ENCODE measurements around the gene RELT.

Gene RELT

GRCh38 chr11:73376160-73376802 lies at the start of gene RELT:
TSS of gene RELT (plus strand) at chr11:73376399. CDS start at chr11:73389137, 12,738 bp downstream.
- peak; percentile 96 for DNase-seq

GRCh38 chr11:73326929-73327811 lies 49.0 kb upstream of the RELT start:
- DNase-seq: peak; percentile 34

GRCh38 chr11:73327812-73328364 lies 48.3 kb upstream of the RELT start:
- no peak for DNase-seq

DNA sequence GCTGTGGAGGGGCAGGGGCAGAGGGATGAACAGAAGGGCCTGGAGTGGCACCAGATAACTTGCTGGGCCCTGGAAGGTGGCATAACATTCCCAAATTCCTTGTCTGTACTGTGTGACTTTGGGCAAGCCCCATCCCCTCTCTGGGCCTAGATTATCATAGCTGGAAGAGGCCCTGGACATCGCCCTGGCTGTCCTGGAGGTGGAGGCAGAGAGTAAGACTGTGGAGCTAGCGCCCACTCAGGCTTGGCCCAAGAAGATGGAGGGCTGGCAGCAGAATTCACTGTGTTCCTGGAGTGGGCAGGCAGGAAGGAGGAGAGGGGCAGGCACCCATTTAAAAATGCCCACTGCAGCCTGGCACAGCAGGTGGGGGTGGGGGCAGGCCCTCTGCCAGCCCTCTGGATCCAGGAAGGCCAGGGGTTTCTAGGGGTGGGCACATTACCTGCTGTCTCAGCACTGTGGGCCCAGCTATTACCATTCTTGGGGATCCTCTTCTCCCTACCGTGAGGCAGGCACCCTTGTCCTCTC lies 45.6 kb upstream of the RELT start:
- DNase-seq: peak; percentile 37

- DNase-seq: peak; percentile 41
Measured at GRCh38 chr11:73331138-73331916, 44.9 kb upstream of the RELT start.

DNA sequence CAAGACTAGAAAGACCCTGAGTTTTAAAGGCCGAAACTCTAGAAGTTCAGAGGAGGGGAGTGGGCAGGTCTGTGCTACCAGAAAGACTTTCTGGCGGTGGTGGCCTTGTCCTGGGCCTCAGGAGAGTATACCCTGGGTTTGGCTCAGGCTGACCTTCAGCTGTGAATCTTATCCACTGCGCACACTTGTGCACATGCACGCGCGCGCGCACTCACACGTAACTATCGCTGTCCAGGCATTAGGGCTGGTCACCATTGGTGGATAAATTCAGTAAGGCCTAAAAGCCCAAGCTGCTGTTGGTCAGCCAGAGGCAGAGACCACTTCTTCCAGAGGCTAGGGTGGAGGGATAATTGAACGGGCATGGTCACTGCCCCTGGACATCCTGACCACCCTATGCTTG lies 43.0 kb upstream of the RELT start:
- DNase-seq: no peak

DNA sequence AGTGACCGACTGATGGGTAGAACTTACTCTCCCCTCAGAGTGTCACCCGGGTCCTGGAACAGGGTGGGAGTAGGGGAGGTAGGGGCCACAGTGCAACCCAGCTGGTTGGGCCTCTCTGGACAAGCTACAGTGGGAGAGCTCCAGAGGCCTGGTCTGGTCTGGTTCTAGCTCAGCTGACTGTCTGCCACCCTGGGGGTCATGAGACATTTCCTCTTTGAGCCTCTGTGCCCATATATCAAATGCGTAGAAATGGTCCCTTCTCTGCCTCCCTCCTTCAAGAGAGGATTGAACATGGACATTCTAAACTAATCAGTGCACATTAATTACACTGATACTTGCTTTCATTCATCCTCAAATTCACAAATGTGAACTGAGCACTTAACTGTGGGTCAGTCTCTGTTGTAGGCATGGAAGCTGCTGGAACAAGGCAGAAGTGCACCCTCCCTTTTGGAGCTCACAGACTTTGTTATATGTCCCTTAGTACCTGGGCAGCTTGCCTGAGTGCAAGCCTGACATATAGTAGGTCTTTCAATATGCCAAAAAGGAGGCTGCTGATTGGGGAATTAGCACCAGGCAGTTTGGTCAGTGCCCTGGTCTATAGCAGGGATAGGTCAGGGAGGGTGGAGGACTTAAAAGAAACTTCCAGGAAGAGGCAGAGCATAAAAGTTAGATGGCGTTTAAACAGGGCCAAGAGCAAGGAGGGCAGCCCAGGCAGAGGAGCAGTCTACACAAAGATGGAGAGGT lies 42.4 kb upstream of the RELT start:
- no peak for DNase-seq

DNA sequence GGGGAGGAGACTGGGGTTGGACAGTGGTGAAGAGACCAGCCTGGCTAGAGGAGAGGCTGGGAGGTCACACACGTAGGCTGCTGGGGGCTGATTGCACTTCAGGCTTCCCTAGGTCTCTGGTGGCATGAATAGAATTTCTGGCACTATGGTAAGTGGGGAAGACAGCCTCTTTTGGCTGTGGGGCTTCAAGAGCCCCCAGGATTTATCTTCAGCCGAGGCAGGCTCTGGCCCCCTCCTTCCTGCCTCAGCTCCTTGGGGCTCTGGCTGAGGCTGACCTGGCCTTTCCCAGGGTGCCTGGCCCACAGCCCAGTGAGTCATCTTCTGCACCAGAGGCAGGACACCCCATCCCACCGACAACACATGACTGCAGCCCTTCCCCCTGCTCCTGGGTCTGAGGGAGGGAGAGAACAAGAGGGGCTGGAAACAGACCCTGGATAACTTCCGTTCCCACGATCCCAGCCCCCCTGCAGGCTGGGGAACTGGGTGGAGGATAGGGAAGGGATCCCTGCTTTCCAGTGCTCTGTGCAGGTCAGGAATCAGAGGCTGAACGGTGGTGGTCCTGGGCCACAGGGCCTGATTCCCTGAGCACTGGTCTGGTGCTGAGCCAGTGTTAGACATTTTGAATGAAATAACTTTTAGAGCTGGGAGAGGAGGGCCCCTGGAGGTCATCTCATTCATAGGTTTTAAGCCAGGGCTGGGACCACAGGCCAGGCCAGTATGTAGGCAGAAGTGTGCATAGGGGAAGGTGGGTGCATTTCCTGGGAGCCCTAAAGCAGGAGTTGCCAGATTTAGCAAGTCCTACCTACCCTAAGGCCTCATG lies 41.6 kb upstream of the RELT start:
- peak; percentile 37 for DNase-seq

- peak; percentile 79 for DNase-seq
Measured at GRCh38 chr11:73335204-73335923, 40.8 kb upstream of the RELT start.

GRCh38 chr11:73337846-73338245 lies 38.4 kb upstream of the RELT start:
- DNase-seq: no peak

DNA sequence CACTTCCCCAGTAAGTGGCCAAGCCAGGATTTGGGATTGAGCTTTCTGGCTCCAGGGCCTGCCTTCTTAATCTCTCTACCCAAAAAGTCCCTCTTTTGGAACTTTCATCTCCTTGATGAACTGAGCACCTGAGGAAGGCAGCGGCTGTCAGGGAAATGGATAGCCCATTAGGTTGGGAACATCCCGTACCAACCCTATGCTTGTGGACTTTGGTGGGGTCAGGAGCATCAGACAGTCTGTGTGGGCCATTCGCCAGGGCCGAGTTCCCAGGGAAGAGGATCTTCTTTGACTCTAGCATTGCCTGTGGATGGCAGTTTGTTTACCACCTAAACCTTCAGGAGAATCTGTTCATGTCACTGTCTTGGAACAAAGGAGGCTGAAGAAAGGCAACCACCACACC lies 37.9 kb upstream of the RELT start:
- DNase-seq: no peak

DNA sequence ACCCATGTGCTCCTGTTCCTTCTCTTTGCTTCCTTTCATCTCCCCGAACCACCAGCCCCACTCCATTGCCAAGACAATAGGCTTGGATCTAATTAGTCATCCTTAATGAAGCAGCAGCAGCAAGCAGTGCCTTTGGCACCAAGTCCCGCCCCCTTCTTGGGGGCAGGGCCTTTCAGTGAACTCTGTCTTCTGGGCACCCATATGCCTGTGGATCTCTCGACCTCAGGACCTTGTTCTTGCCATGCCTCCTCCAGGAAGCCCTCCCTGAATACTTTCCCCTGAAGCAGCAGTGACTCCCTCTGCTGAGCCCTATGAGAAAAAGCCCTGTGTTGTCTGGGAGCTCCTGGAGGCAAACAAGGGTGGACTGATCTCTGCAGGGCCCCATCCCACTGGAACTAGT lies 36.0 kb upstream of the RELT start:
- DNase-seq: peak; percentile 34

DNA sequence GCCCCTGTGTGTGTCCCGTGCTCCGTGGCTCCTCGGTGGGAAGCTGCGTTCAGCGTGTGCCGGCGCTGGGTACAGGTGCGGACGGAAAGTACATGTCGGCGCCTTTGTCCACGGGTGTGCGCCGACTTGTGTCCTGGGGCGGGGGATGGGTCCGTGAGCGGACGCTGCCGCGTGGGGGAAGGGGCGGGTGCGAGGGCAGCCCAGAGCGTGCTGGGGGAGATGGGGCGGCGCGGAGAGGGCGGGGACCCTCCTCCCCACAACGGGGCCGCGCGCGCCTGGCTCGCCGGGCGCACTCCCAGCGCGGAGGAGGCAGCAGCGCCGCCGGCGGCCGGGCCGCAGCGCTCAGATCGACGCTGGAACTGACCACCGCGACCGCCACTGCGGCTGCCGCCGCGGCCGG lies 33.6 kb upstream of the RELT start:
- DNase-seq: peak; percentile 73

- peak; percentile 58 for DNase-seq
Measured at GRCh38 chr11:73343076-73343873, 32.9 kb upstream of the RELT start.

- peak; percentile 66 for DNase-seq
Measured at GRCh38 chr11:73344191-73344607, 32.0 kb upstream of the RELT start.

DNA sequence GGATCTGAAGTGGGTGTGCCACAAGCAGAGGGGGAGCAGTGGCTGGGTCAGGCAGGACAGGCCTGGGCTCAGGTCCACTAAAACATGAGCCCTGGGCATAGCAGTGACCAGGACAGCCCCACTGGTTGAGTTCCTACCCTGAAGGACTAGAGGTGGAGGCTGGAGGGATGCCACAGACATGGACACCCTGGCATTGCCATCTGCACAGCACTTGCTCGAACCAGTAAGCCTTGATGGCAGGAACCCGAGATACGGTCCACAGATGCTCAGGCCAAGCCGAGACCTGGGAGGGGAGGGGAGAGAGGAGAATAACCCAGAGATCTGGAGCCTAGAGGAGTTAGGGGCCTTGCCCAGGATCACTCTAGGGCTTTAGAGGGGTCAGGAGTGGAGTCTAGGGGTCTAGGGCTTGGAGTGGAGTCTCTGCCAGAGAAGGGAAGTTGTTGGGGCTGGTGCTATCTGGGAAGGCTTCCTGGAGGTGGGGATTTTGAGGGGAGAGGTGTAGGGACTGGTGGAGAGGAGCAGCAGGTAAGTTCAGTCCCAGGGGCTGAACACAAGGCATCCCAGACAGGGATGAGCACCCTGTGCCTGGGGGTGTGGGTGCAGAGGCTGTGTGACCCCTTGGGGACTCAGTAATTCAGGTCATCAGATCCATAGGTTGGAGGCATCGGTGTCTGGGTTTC lies 30.6 kb upstream of the RELT start:
- DNase-seq: no peak

DNA sequence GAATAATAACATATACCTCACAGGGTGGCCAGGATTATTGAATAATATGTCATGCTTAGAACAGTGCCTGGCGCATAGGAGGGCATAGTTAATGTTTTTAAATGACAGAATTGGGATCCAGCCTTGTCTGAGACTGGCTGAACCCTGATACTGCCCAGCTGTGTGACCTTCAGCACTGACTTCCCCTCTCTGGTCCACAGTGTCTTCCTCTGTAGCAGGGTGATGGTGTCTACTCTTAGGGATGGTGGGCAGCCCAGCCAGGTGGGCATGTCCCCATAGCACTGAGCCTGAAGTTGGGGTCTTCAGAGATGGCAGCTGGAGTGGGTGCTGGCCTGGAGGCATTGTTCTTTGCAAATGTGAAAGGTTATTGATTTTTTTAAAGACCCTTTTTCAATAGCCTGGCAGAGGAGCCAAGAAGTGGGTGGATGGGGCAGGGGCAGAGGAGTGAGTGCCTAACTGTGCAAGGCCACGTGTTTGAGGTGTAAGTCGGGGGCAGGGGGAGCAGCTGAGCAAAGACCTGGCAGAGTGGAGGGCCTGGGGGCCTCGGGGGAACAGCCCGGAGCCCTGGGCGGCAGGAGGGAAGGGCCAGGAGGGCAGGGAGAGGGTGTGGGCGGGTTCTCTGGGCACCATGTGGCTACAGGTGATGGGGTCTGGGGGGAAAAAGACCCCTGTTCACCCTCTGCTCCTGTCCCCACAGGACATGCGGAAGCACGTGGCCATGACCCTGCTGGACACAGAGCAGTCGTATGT lies 29.8 kb upstream of the RELT start:
- no peak for DNase-seq

- DNase-seq: peak; percentile 89
Measured at GRCh38 chr11:73347067-73347466, 29.1 kb upstream of the RELT start.

Data from NCI-H69 (cell line).